HEK293T (cell line): ENCODE results near the gene PTGDR2.

Experiments
- CTCF ChIA-PET: fragments of 350-600 bp; formaldehyde crosslinking; extraction: SDS; loops from one replicate; lab custom pipeline; 2021; ENCODE audit warnings: antibody characterized with exemption, inconsistent platforms; lab: Yijun Ruan, JAX
- POLR2A ChIA-PET: fragments of 350-600 bp; formaldehyde crosslinking; extraction: SDS; loops from one replicate; lab custom pipeline; 2020; ENCODE audit warnings: antibody characterized with exemption, inconsistent platforms; lab: Yijun Ruan, JAX
- DNase-seq: peaks from one replicate; pipeline ENCODE4 v3.0.0; 2012; ENCODE audit warnings: mixed read lengths; ENCODE audit errors: extremely low spot score
- ARNT ChIP-seq: fragments of 450-650 bp; IDR thresholded peaks from 2 replicates; pipeline ENCODE4 v1.6.1; 2017; ENCODE audit warnings: mild to moderate bottlenecking
- CTBP1 ChIP-seq: fragments of 450-650 bp; IDR thresholded peaks from 2 replicates; pipeline ENCODE4 v1.6.1; 2016; ENCODE audit warnings: borderline replicate concordance
- ELF4 ChIP-seq: fragments of 450-650 bp; IDR thresholded peaks from 2 replicates; pipeline ENCODE4 v1.6.1; 2017; ENCODE audit warnings: antibody characterized with exemption
- FOXA1 ChIP-seq: fragments of 450-650 bp; IDR thresholded peaks from 2 replicates; pipeline ENCODE4 v1.6.1; 2016; ENCODE audit warnings: mild to moderate bottlenecking
- FOXK2 ChIP-seq: fragments of 450-650 bp; IDR thresholded peaks from 2 replicates; pipeline ENCODE4 v1.6.1; 2016; ENCODE audit warnings: mild to moderate bottlenecking
- FOXM1 ChIP-seq: fragments of 450-650 bp; IDR thresholded peaks from 2 replicates; pipeline ENCODE4 v1.6.1; 2017; ENCODE audit warnings: mild to moderate bottlenecking, borderline replicate concordance
- HDGF ChIP-seq: fragments of 450-650 bp; IDR thresholded peaks from 2 replicates; pipeline ENCODE4 v1.6.1; 2017; ENCODE audit warnings: antibody characterized with exemption, borderline replicate concordance
- L3MBTL2 ChIP-seq: fragments of 450-650 bp; conservative IDR thresholded peaks from 2 replicates; pipeline ENCODE4 v1.6.1; 2016; ENCODE audit warnings: mild to moderate bottlenecking
- LEF1 ChIP-seq: fragments of 450-650 bp; IDR thresholded peaks from 2 replicates; pipeline ENCODE4 v1.6.1; 2017; ENCODE audit warnings: mild to moderate bottlenecking, borderline replicate concordance
- NFRKB ChIP-seq: fragments of 450-650 bp; IDR thresholded peaks from 2 replicates; pipeline ENCODE4 v1.6.1; 2016; ENCODE audit warnings: mild to moderate bottlenecking, moderate library complexity
- SP1 ChIP-seq: fragments of 450-650 bp; IDR thresholded peaks from 2 replicates; pipeline ENCODE4 v1.6.1; 2017
- SUZ12 ChIP-seq: fragments of 450-650 bp; IDR thresholded peaks from 2 replicates; pipeline ENCODE4 v1.6.1; 2016; ENCODE audit warnings: mild to moderate bottlenecking
- TARDBP ChIP-seq: fragments of 450-650 bp; IDR thresholded peaks from 2 replicates; pipeline ENCODE4 v1.6.1; 2016
- ZNF384 ChIP-seq: fragments of 450-650 bp; IDR thresholded peaks from 2 replicates; pipeline ENCODE4 v1.6.1; 2016
- TF ChIP-seq, protein P1 (sequence below): fragments of 450-650 bp; IDR thresholded peaks from 2 replicates; pipeline ENCODE4 v1.6.1; 2016

Gene PTGDR2

GRCh38 chr11:60803273-60803936 lies 52.3 kb downstream of the PTGDR2 start:
- ChIA-PET POLR2A (no interaction called here), CTCF (no interaction called here)
- no peak for TF ChIP-seq ZNF384
- no peak for TF ChIP-seq L3MBTL2
- TF ChIP-seq FOXM1: no peak
- TF ChIP-seq NFRKB: no peak
- TF ChIP-seq ARNT: no peak
- no peak for TF ChIP-seq FOXK2
- TF ChIP-seq SP1: no peak
- TF ChIP-seq HDGF: no peak
- no peak for TF ChIP-seq TARDBP
- TF ChIP-seq ELF4: no peak
- TF ChIP-seq CTBP1: no peak
- TF ChIP-seq, protein P1, sequence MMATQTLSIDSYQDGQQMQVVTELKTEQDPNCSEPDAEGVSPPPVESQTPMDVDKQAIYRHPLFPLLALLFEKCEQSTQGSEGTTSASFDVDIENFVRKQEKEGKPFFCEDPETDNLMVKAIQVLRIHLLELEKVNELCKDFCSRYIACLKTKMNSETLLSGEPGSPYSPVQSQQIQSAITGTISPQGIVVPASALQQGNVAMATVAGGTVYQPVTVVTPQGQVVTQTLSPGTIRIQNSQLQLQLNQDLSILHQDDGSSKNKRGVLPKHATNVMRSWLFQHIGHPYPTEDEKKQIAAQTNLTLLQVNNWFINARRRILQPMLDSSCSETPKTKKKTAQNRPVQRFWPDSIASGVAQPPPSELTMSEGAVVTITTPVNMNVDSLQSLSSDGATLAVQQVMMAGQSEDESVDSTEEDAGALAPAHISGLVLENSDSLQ: no peak
- no peak for TF ChIP-seq FOXA1
- TF ChIP-seq SUZ12: no peak
- TF ChIP-seq LEF1: no peak
- no peak for DNase-seq

- no peak for DNase-seq
- TF ChIP-seq FOXA1: no peak
- ChIA-PET POLR2A (no interaction called here), CTCF (no interaction called here)
Measured at GRCh38 chr11:60801194-60801593, 54.6 kb downstream of the PTGDR2 start.
